Spleen (tissue), 7 donors: ENCODE data around the gene RNFT1.

ENCODE experiments used
- POLR2A ChIP-seq, 3 donors: fragments of 450-650 bp; IDR thresholded peaks; one replicate each; pipeline ENCODE4 v1.5.1; 2017; ENCODE audit warnings: antibody characterized with exemption in 3 of 3, mild to moderate bottlenecking in 1 of 3
- POLR2AphosphoS5 ChIP-seq, 3 donors: sonication (generic); formaldehyde crosslinking; IDR thresholded peaks; one replicate each; pipeline ENCODE4 v1.5.1; 2017; ENCODE audit warnings: antibody characterized with exemption in 3 of 3
- TF ChIP-seq, protein P1 (sequence below), 11 experiments: fragments of 200-600 bp in 7 of 11; fragments of 450-650 bp in 4 of 11; sonication (generic) in 4 of 11; IDR thresholded peaks in 8 of 11; conservative IDR thresholded peaks in 3 of 11; 1 replicate in 7 of 11; 2 replicates in 4 of 11; pipeline versions ENCODE4 v1.4.0 to v1.8.0; 2016 to 2021; ENCODE audit warnings: antibody characterized with exemption in 11 of 11, inconsistent platforms in 4 of 11, mild to moderate bottlenecking in 1 of 11
- donor health status: DM: no; HTN: no; CAD: no; lungs with moderate emphysema.
- donor health status: DM: no; HTN: no; CAD: no.
- donor health status: DM: no; HTN: no; CAD: no.

DNA sequence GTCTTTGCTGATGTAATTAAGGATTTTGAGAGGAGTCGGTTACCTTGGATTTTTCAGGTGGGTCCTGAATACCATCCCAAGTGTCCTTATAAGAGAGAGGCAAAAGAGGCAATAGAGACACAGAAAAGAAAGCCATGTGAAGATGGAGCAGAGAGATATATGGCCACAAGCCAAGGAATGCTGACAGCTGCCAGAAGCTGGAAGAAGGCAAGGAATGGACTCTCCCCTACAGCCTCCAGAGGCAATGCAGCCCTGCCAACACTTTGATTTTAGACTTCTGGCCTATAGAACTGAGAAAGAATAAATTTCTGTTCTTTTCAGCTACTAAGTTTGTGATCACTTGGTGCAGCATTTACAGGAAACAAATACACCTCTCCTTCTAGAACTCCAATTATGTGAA lies 8.2 kb upstream of the RNFT1 start:
- TF ChIP-seq POLR2A (IDR thresholded peaks at IDR 0.05): no peak
- no peak for TF ChIP-seq POLR2AphosphoS5 (IDR thresholded peaks at IDR 0.05)
- TF ChIP-seq, protein P1, sequence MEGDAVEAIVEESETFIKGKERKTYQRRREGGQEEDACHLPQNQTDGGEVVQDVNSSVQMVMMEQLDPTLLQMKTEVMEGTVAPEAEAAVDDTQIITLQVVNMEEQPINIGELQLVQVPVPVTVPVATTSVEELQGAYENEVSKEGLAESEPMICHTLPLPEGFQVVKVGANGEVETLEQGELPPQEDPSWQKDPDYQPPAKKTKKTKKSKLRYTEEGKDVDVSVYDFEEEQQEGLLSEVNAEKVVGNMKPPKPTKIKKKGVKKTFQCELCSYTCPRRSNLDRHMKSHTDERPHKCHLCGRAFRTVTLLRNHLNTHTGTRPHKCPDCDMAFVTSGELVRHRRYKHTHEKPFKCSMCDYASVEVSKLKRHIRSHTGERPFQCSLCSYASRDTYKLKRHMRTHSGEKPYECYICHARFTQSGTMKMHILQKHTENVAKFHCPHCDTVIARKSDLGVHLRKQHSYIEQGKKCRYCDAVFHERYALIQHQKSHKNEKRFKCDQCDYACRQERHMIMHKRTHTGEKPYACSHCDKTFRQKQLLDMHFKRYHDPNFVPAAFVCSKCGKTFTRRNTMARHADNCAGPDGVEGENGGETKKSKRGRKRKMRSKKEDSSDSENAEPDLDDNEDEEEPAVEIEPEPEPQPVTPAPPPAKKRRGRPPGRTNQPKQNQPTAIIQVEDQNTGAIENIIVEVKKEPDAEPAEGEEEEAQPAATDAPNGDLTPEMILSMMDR (IDR thresholded peaks at IDR 0.05 in 8 of 11, conservative IDR thresholded peaks at IDR 0.05 in 3 of 11): no peak
